GM19099 (cell line): Measurements from ENCODE around the gene TREM1.

Experiments
- POLR2A ChIP-seq: IDR thresholded peaks from 3 replicates; pipeline ENCODE4 v1.6.1; 2011; ENCODE audit warnings: low read depth; ENCODE audit not compliant: insufficient read length; ENCODE audit errors: extremely low read depth

TREM1 gene

GRCh38 chr6:41247882-41248705 lies 38.4 kb downstream of the TREM1 start:
- TF ChIP-seq POLR2A: no peak

- no peak for TF ChIP-seq POLR2A
Observed at GRCh38 chr6:41247288-41247865, 39.1 kb downstream of the TREM1 start.

GRCh38 chr6:41239467-41240159 lies 46.9 kb downstream of the TREM1 start:
- no peak for TF ChIP-seq POLR2A

GRCh38 chr6:41237128-41237527 lies 49.4 kb downstream of the TREM1 start:
- no peak for TF ChIP-seq POLR2A

- TF ChIP-seq POLR2A: no peak
Observed at GRCh38 chr6:41236276-41236675, 50.2 kb downstream of the TREM1 start.

GRCh38 chr6:41232667-41233066 lies 53.8 kb downstream of the TREM1 start:
- no peak for TF ChIP-seq POLR2A

GRCh38 chr6:41231246-41231645 lies 55.2 kb downstream of the TREM1 start:
- TF ChIP-seq POLR2A: no peak

GRCh38 chr6:41229721-41230120 lies 56.8 kb downstream of the TREM1 start:
- no peak for TF ChIP-seq POLR2A

GRCh38 chr6:41228616-41229015 lies 57.9 kb downstream of the TREM1 start:
- TF ChIP-seq POLR2A: no peak

- TF ChIP-seq POLR2A: no peak
Observed at GRCh38 chr6:41228096-41228495, 58.4 kb downstream of the TREM1 start, which contains the start of gene TREML4. Gene TREML4 (plus strand): TSS chr6:41228349. CDS start chr6:41228428, 79 bp downstream.

GRCh38 chr6:41226752-41227151 lies 59.7 kb downstream of the TREM1 start:
- no peak for TF ChIP-seq POLR2A

GRCh38 chr6:41224800-41225199 lies 61.7 kb downstream of the TREM1 start:
- no peak for TF ChIP-seq POLR2A
